Ovary (tissue), 3 donors: Measurements from ENCODE around the gene IFNAR2.

ENCODE experiments used
- CTCF ChIP-seq, 3 donors: fragments of 450-650 bp in 2 of 3; fragments of 200-600 bp in 1 of 3; IDR thresholded peaks; one replicate each; pipeline versions ENCODE4 v1.5.1 to v1.8.0; 2016 to 2022; ENCODE audit warnings: antibody characterized with exemption in 3 of 3, mild to moderate bottlenecking in 1 of 3
- EP300 ChIP-seq: sonication (generic); formaldehyde crosslinking; IDR thresholded peaks from one replicate; pipeline ENCODE4 v1.6.1; 2017; ENCODE audit warnings: antibody characterized with exemption
- POLR2A ChIP-seq: fragments of 450-650 bp; IDR thresholded peaks from one replicate; pipeline ENCODE4 v1.6.1; 2017; ENCODE audit warnings: antibody characterized with exemption, mild to moderate bottlenecking, moderate library complexity
- donor health status: DM: no; HTN: no; CAD: no.

DNA sequence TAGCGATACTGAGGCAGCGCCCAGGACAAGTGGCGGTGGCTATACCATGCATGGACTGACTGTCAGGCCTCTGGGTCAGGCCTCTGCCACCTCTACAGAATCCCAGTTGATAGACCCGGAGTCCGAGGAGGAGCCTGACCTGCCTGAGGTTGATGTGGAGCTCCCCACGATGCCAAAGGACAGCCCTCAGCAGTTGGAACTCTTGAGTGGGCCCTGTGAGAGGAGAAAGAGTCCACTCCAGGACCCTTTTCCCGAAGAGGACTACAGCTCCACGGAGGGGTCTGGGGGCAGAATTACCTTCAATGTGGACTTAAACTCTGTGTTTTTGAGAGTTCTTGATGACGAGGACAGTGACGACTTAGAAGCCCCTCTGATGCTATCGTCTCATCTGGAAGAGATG lies 33.2 kb downstream of the IFNAR2 start:
- no peak for TF ChIP-seq CTCF (IDR thresholded peaks at IDR 0.05)
- no peak for TF ChIP-seq EP300
- TF ChIP-seq POLR2A: no peak
